ENCODE data around the gene XYLT1. TPM values are rescaled to one million over a fixed set of nuclear protein-coding genes. Genes with fewer than 3 reads are reported as not detected.

Gene XYLT1
- polyA plus RNA-seq, 1 of the 3 experiments (the other 2 are of a cell fraction) = 17.6 TPM

- peaks cover 100% of the 10 kb centered on the region for H3K79me2 ChIP-seq (ENCODE audit: insufficient read depth)
- ChIA-PET CTCF (interaction anchor here (1.5 kb wide), 1 partner anchor 9 kb away, joined by 3 read pairs; no protein-coding TSS in a partner anchor), POLR2A (no interaction called here)
- H3F3A ChIP-seq (replicated peaks; ENCODE audit: insufficient read depth) = peaks cover 31% of the 10 kb centered on the region
- peaks cover 0 to 32% of the 10 kb centered on the region in 2 experiments for H3K36me3 ChIP-seq (replicated peaks in 1 of 2; ENCODE audit: control insufficient read depth in 1 of 2, insufficient read depth in 2 of 2, low read length in 1 of 2)
- peaks cover 0 to 3% of the 10 kb centered on the region in 2 experiments; a peak in 1 of 4 replicates for H3K4me1 ChIP-seq (ENCODE audit: control insufficient read depth in 1 of 2, insufficient read depth in 2 of 2, low read depth in 1 of 2, low read length in 1 of 2)
- H3K9me2 ChIP-seq = no peaks in the 10 kb centered on the region
- no peak overlapping the region for H3K27ac ChIP-seq (ENCODE audit: low read depth in 2 of 2, low read length in 1 of 2)
- no peak overlapping the region for H3K4me3 ChIP-seq (ENCODE audit: low read depth in 2 of 2, low read length in 1 of 2)
- H3K9me3 ChIP-seq = no peaks in the 10 kb centered on the region
- H2AFZ ChIP-seq (ENCODE audit: low read depth) = no peak overlapping the region
- DNase-seq = no peak
- 85% methylated on average over 6 of the region's 6 CpGs for WGBS (ENCODE audit: low lambda C conversion rate)
- TF ChIP-seq CHD2 (IDR thresholded peaks at IDR 0.05; ENCODE audit: low read length, partially characterized antibody) (no peak), SMC3 (IDR thresholded peaks at IDR 0.05; ENCODE audit: low read depth, low read length) (no peak)
- H3K4me2 ChIP-seq = no peak overlapping the region
- H3K27me3 ChIP-seq (ENCODE audit: insufficient read depth) = no peaks in the 10 kb centered on the region
- H3K9ac ChIP-seq = no peak overlapping the region
- H4K20me1 ChIP-seq (ENCODE audit: insufficient read depth) = peaks cover 99% of the 10 kb centered on the region
Observed at GRCh38 chr16:17259751-17260270, 210.9 kb downstream of the XYLT1 start.

- Histone ChIP-seq H3K27me3 (ENCODE audit: insufficient read depth) (no peaks in the 10 kb centered on the region), H3K9me3 (no peaks in the 10 kb centered on the region), H3K27ac (ENCODE audit: low read depth in 2 of 2, low read length in 1 of 2) (no peak overlapping the region), H3K4me3 (ENCODE audit: low read depth in 2 of 2, low read length in 1 of 2) (no peak overlapping the region), H3F3A (replicated peaks; ENCODE audit: insufficient read depth) (peaks cover 27% of the 10 kb centered on the region), H3K79me2 (ENCODE audit: insufficient read depth) (peaks cover 100% of the 10 kb centered on the region), H4K20me1 (ENCODE audit: insufficient read depth) (peaks cover 99% of the 10 kb centered on the region), H3K9ac (no peak overlapping the region), H3K4me2 (no peak overlapping the region), H3K36me3 (replicated peaks in 1 of 2; ENCODE audit: control insufficient read depth in 1 of 2, insufficient read depth in 2 of 2, low read length in 1 of 2) (peaks cover 0 to 32% of the 10 kb centered on the region in 2 experiments), H3K4me1 (ENCODE audit: control insufficient read depth in 1 of 2, insufficient read depth in 2 of 2, low read depth in 1 of 2, low read length in 1 of 2) (peaks cover 0 to 3% of the 10 kb centered on the region in 2 experiments; a peak in 1 of 4 replicates), H3K9me2 (no peaks in the 10 kb centered on the region), H2AFZ (ENCODE audit: low read depth) (no peak overlapping the region)
- CTCF ChIA-PET = interaction anchor here (1.5 kb wide), 1 partner anchor 10 kb away, joined by 3 read pairs; no protein-coding TSS in a partner anchor
- WGBS (ENCODE audit: low lambda C conversion rate) = 86% methylated on average over 14 of the region's 23 CpGs
- TF ChIP-seq IRF3 (IDR thresholded peaks at IDR 0.05; ENCODE audit: low read depth, low read length) = no peak
- no peak for DNase-seq
- POLR2A ChIA-PET = no interaction called here
Observed at GRCh38 chr16:17258848-17259713, 211.7 kb downstream of the XYLT1 start.

GRCh38 chr16:17258077-17258599 is 212.6 kb downstream of the XYLT1 start:
- Histone ChIP-seq H3K36me3 (replicated peaks in 1 of 2; ENCODE audit: control insufficient read depth in 1 of 2, insufficient read depth in 2 of 2, low read length in 1 of 2) (peaks cover 0 to 35% of the 10 kb centered on the region in 2 experiments), H3F3A (replicated peaks; ENCODE audit: insufficient read depth) (peaks cover 26% of the 10 kb centered on the region), H3K4me1 (ENCODE audit: control insufficient read depth in 1 of 2, insufficient read depth in 2 of 2, low read depth in 1 of 2, low read length in 1 of 2) (peaks cover 0 to 9% of the 10 kb centered on the region in 2 experiments; a peak in 1 of 4 replicates), H3K9ac (no peak overlapping the region), H3K4me3 (ENCODE audit: low read depth in 2 of 2, low read length in 1 of 2) (no peak overlapping the region), H3K27ac (ENCODE audit: low read depth in 2 of 2, low read length in 1 of 2) (no peak overlapping the region), H3K4me2 (no peak overlapping the region), H4K20me1 (ENCODE audit: insufficient read depth) (peaks cover 99% of the 10 kb centered on the region), H3K9me2 (no peaks in the 10 kb centered on the region), H2AFZ (ENCODE audit: low read depth) (no peak overlapping the region), H3K27me3 (ENCODE audit: insufficient read depth) (no peaks in the 10 kb centered on the region), H3K9me3 (no peaks in the 10 kb centered on the region), H3K79me2 (ENCODE audit: insufficient read depth) (peaks cover 100% of the 10 kb centered on the region)
- POLR2A ChIA-PET = no interaction called here
- 81% methylated on average over 2 of the region's 2 CpGs for whole genome bisulfite sequencing (ENCODE audit: low lambda C conversion rate)
- no peak for TF ChIP-seq PBX3 (IDR thresholded peaks at IDR 0.05)
- no peak for DNase-seq
- CTCF ChIA-PET = no interaction called here

Data from SK-N-SH (cell line).